B cell (primary cell): ENCODE measurements around the gene CNTNAP1. TPM values are rescaled to one million over a fixed set of nuclear protein-coding genes. Genes with fewer than 3 reads are reported as not detected.

Experiments
- ATAC-seq: fragments of 200-7000 bp; cut with Tn5 transposase; one replicate; pipeline ENCODE4 v1.10.0; 2021; ENCODE audit warnings: low read depth, mild to moderate bottlenecking, moderate number of reproducible peaks, moderate library complexity
- CTCF ChIA-PET: fragments of 350-600 bp; sonication (Branson Sonifier 250); formaldehyde crosslinking; loops from one replicate; lab custom pipeline; 2021; ENCODE audit warnings: antibody characterized with exemption, inconsistent platforms; lab: Charles Lee
- POLR2A ChIA-PET: fragments of 350-600 bp; sonication (Branson Sonifier 250); formaldehyde crosslinking; loops from one replicate; lab custom pipeline; 2021; ENCODE audit warnings: antibody characterized with exemption; lab: Charles Lee
- DNase-seq: peaks from one replicate; pipeline ENCODE4 v3.0.0; 2013
- H2AFZ ChIP-seq: 2 replicates; pipeline ENCODE4 v1.6.1; 2012; ENCODE audit warnings: mild to moderate bottlenecking, low read depth, low read length; ENCODE audit not compliant: insufficient read depth, poor library complexity, severe bottlenecking
- H3K27ac ChIP-seq, 2 donors: 1 replicate in 1 of 2; 2 replicates in 1 of 2; pipeline ENCODE4 v1.5.1; 2012 to 2013; ENCODE audit warnings: low read length in 2 of 2, mild to moderate bottlenecking in 2 of 2, moderate library complexity in 1 of 2
- H3K27me3 ChIP-seq, 4 experiments: fragments of 200-600 bp in 1 of 4; sonication (generic) in 1 of 4; replicated peaks in 1 of 4; 1 replicate in 2 of 4; 2 replicates in 2 of 4; pipeline versions ENCODE4 v1.6.1 to v1.7.0; 2013 to 2016; ENCODE audit warnings: low read length in 3 of 4, mild to moderate bottlenecking in 2 of 4, mixed read lengths in 1 of 4, moderate library complexity in 1 of 4; ENCODE audit not compliant: insufficient read depth in 4 of 4, control insufficient read depth in 3 of 4; ENCODE audit errors: control extremely low read depth in 1 of 4
- H3K36me3 ChIP-seq, 2 experiments: replicated peaks in 1 of 2; 1 replicate in 1 of 2; 2 replicates in 1 of 2; pipeline versions ENCODE4 v1.6.1 to v1.7.1; 2013; ENCODE audit warnings: low read length in 1 of 2; ENCODE audit not compliant: insufficient read depth in 2 of 2, control insufficient read depth in 1 of 2; ENCODE audit errors: control extremely low read depth in 1 of 2, extremely low read depth in 1 of 2
- H3K4me1 ChIP-seq, 2 donors: fragments of 200-600 bp in 1 of 2; sonication (generic) in 1 of 2; 1 replicate in 1 of 2; 2 replicates in 1 of 2; pipeline versions ENCODE4 v1.5.1 to v1.6.1; 2013 to 2017; ENCODE audit warnings: low read length in 2 of 2; ENCODE audit not compliant: control insufficient read depth in 2 of 2, insufficient read depth in 2 of 2
- H3K4me2 ChIP-seq: replicated peaks from 2 replicates; pipeline ENCODE3; 2012; ENCODE audit warnings: mild to moderate bottlenecking, low read depth, low read length; ENCODE audit not compliant: poor library complexity, severe bottlenecking
- H3K4me3 ChIP-seq, 5 experiments: fragments of 200-600 bp in 1 of 5; sonication (generic) in 1 of 5; 1 replicate in 3 of 5; 2 replicates in 2 of 5; pipeline versions ENCODE4 v1.5.1 to v1.7.0; 2011 to 2016; ENCODE audit warnings: low read length in 4 of 5, mild to moderate bottlenecking in 4 of 5, low read depth in 2 of 5, control low read depth in 1 of 5, moderate library complexity in 1 of 5; ENCODE audit not compliant: insufficient read depth in 1 of 5; ENCODE audit errors: control extremely low read depth in 1 of 5, extremely low read depth in 1 of 5
- H3K79me2 ChIP-seq: fragments of 200-600 bp; sonication (generic); one replicate; pipeline ENCODE4 v1.6.0; 2016; ENCODE audit warnings: low read length; ENCODE audit not compliant: control insufficient read depth, insufficient read depth
- H3K9ac ChIP-seq: fragments of 200-600 bp; sonication (generic); 2 replicates; pipeline ENCODE4 v1.6.1; 2017; ENCODE audit warnings: mild to moderate bottlenecking, low read length, moderate library complexity
- H3K9me3 ChIP-seq, 3 donors: one replicate each; pipeline versions ENCODE4 v1.6.1 to v1.7.1; 2013; ENCODE audit warnings: low read length in 2 of 3; ENCODE audit not compliant: control insufficient read depth in 2 of 3, insufficient read depth in 1 of 3; ENCODE audit errors: control extremely low read depth in 1 of 3
- H4K20me1 ChIP-seq: 2 replicates; pipeline ENCODE4 v1.6.0; 2012; ENCODE audit warnings: mild to moderate bottlenecking, low read length; ENCODE audit not compliant: insufficient read depth, control insufficient read depth, poor library complexity, severe bottlenecking
- H3K27ac Mint-ChIP-seq: one replicate; pipeline ENCODE4 v1.8.0; 2021; ENCODE audit warnings: mixed read lengths
- H3K27me3 Mint-ChIP-seq: one replicate; pipeline ENCODE4 v1.8.0; 2021; ENCODE audit warnings: mixed read lengths
- H3K4me1 Mint-ChIP-seq: one replicate; pipeline ENCODE4 v1.8.0; 2021; ENCODE audit warnings: mixed read lengths
- H3K4me3 Mint-ChIP-seq: one replicate; pipeline ENCODE4 v1.8.0; 2021; ENCODE audit warnings: mixed read lengths
- H3K9me3 Mint-ChIP-seq: one replicate; pipeline ENCODE4 v1.8.0; 2022; ENCODE audit warnings: mixed read lengths; ENCODE audit not compliant: insufficient read depth
- EZH2 ChIP-seq: IDR thresholded peaks from 2 replicates; pipeline ENCODE4 v1.6.1; 2012; ENCODE audit warnings: borderline replicate concordance, low read depth, mild to moderate bottlenecking, moderate library complexity, low read length; ENCODE audit not compliant: insufficient read depth, poor library complexity, severe bottlenecking
- WGBS: methylation state at CpG from one replicate; pipeline ENCODE4 v1.1.5; 2013; ENCODE audit warnings: missing lambda C conversion rate; ENCODE audit not compliant: insufficient coverage; 5-methylcytosine and 5-hydroxymethylcytosine counted together
- intact Hi-C: fragments of 100-400 bp; cut with micrococcal nuclease; formaldehyde crosslinking; loops from one replicate; pipeline ENCODE4 v1.10.0; 2022
- polyA plus RNA-seq: library from polyadenylated mRNA; depleted of rRNA; stranded (reverse); fragments of >200 nt; gene quantifications from 2 replicates; pipeline ENCODE4 v1.2.3, GENCODE V29; 2012
- total RNA-seq, 2 donors: library from RNA; stranded (reverse); fragments of 120-200 nt in 1 of 2; gene quantifications; 1 replicate in 1 of 2; 2 replicates in 1 of 2; pipeline versions ENCODE4 v1.2.3 to v1.2.4, GENCODE V29; 2013 to 2022
- TF ChIP-seq, protein P1 (sequence below): fragments of 200-600 bp; IDR thresholded peaks from one replicate; pipeline ENCODE4 v1.8.0; 2022; ENCODE audit warnings: antibody characterized with exemption, mild to moderate bottlenecking

The CNTNAP1 gene
- total and polyA plus RNA-seq, 2 donors (not counting 1 experiment from before 2014, with no cell fraction given) = 3.5 to 4.7 TPM

DNA sequence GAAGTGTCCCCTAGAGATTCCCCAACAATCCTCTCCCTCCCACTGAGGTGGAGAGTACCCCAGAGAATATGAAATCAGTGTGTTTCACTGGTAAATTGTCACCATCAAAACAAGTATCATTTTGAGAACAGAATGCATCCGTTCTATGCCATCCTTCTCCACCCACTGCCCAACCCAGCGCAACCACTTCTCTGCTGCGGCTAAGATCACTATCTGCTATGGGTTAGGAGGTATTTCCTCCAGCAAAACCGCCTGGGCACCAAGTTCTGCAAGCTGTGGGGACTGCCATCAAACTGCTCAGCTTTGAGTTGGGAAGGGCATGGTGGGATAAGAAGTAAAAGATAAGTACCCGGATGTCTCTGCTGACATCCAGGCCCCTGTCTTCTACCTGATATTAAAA, 24.4 kb downstream of the CNTNAP1 start:
- Mint-ChIP-seq H3K4me3 (peak overlapping the region; percentile 57), H3K4me1 (peaks cover 45% of the 10 kb centered on the region), H3K9me3 (no peaks in the 10 kb centered on the region), H3K27me3 (no peaks in the 10 kb centered on the region), H3K27ac (peak overlapping the region; percentile 77)
- WGBS = 0% methylated on average over 1 of the region's 5 CpGs
- Histone ChIP-seq H3K4me1 (peaks cover 33 to 63% of the 10 kb centered on the region in 2 donors), H3K27me3 (no peaks in the 10 kb centered on the region), H3K9ac (no peak overlapping the region), H4K20me1 (no peaks in the 10 kb centered on the region), H2AFZ (no peak overlapping the region), H3K4me3 (no peak overlapping the region), H3K79me2 (no peaks in the 10 kb centered on the region), H3K9me3 (no peaks in the 10 kb centered on the region), H3K4me2 (peak overlapping the region; percentile 20), H3K36me3 (peaks cover 2 to 69% of the 10 kb centered on the region in 2 experiments), H3K27ac (peak overlapping the region in 1 of 2 donors; percentile 26)
- ATAC-seq (peak; percentile 19), DNase-seq (peak; percentile 38)
- ChIA-PET CTCF (interaction anchor here (0.9 to 1.8 kb wide), 2 partner anchors 57 to 128 kb away, joined by 4 to 5 read pairs; no protein-coding TSS in a partner anchor), POLR2A (interaction anchor here (0.6 kb wide), 2 partner anchors 8 to 158 kb away, joined by 4 read pairs; no protein-coding TSS in a partner anchor)
- no peak for TF ChIP-seq EZH2
- TF ChIP-seq, protein P1, sequence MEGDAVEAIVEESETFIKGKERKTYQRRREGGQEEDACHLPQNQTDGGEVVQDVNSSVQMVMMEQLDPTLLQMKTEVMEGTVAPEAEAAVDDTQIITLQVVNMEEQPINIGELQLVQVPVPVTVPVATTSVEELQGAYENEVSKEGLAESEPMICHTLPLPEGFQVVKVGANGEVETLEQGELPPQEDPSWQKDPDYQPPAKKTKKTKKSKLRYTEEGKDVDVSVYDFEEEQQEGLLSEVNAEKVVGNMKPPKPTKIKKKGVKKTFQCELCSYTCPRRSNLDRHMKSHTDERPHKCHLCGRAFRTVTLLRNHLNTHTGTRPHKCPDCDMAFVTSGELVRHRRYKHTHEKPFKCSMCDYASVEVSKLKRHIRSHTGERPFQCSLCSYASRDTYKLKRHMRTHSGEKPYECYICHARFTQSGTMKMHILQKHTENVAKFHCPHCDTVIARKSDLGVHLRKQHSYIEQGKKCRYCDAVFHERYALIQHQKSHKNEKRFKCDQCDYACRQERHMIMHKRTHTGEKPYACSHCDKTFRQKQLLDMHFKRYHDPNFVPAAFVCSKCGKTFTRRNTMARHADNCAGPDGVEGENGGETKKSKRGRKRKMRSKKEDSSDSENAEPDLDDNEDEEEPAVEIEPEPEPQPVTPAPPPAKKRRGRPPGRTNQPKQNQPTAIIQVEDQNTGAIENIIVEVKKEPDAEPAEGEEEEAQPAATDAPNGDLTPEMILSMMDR = no peak
- intact Hi-C loops = no loop called here

DNA sequence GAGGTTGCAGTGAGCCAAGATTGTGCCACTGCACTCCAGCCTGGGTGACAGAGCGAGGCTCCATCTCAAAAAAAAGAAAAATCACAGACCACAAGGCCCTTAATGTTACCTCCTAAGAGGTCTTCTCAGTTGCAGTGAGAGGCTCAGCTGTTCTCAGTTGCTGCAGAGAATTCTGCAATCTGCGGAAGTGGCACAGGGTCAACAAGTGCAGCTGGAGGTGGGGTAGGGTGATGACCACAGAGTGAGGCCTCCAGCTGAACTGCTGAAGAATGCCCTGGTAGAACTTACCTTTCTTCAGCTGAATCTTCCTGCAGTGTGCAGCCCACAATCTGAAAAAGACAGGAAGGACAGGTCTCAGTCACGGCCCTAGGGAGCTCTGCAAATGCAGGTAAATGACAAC, 26.3 kb downstream of the CNTNAP1 start:
- 88% methylated on average over 1 of the region's 3 CpGs for WGBS
- no peak for TF ChIP-seq EZH2
- TF ChIP-seq, protein P1 = no peak
- Histone ChIP-seq H2AFZ (no peak overlapping the region), H3K36me3 (peaks cover 2 to 75% of the 10 kb centered on the region in 2 experiments), H3K27ac (no peak overlapping the region), H3K4me1 (peaks cover 22 to 45% of the 10 kb centered on the region in 2 donors), H3K27me3 (no peaks in the 10 kb centered on the region), H3K9ac (no peak overlapping the region), H3K9me3 (no peaks in the 10 kb centered on the region), H3K4me2 (no peak overlapping the region), H4K20me1 (no peaks in the 10 kb centered on the region), H3K4me3 (no peak overlapping the region), H3K79me2 (no peaks in the 10 kb centered on the region)
- peaks cover 31% of the 10 kb centered on the region for H3K4me1 Mint-ChIP-seq
- POLR2A ChIA-PET = no interaction called here
- intact Hi-C loops = no loop called here
- no peaks in the 10 kb centered on the region for H3K27me3 Mint-ChIP-seq
- no peak overlapping the region for H3K4me3 Mint-ChIP-seq
- no peaks in the 10 kb centered on the region for H3K9me3 Mint-ChIP-seq
- no peak overlapping the region for H3K27ac Mint-ChIP-seq
- CTCF ChIA-PET = interaction anchor here (0.6 to 1.5 kb wide), 5 partner anchors 51 to 348 kb away, joined by 3 to 4 read pairs (median 4); no protein-coding TSS in a partner anchor
- no peak for ATAC-seq
- DNase-seq = no peak
